ENCODE results near the gene CDC42SE1. TPM values are rescaled to one million over a fixed set of nuclear protein-coding genes. Genes with fewer than 3 reads are reported as not detected.

Gene CDC42SE1
- total and polyA plus RNA-seq, 9 of the 15 experiments (the other 6 are each of a cell fraction or from before 2014, with no cell fraction given) = 78.1 to 189 (median 114) TPM

- BruUV-seq (replicated peaks) = no TSS peak
- FAIRE-seq (peak; percentile 6), ATAC-seq (no peak), DNase-seq (ENCODE audit: extremely low read depth in 1 of 4, low spot score in 3 of 4) (no peak)
- H3K36me3 ChIP-seq (ENCODE audit: control insufficient read depth, insufficient read depth, low read length) = peaks cover 40% of the 10 kb centered on the region
- in situ Hi-C loops (cut with MboI) (no loop called here), intact Hi-C loops (cut with micrococcal nuclease) (no loop called here)
- no peaks in the 10 kb centered on the region for H3K9me3 ChIP-seq (replicated peaks; ENCODE audit: control insufficient read depth, insufficient read depth, low read depth, low read length)
- 8% methylated on average over 2 of the region's 2 CpGs for WGBS (ENCODE audit: insufficient coverage, low coverage, missing lambda C conversion rate)
- no peaks in the 10 kb centered on the region for H3K9me1 ChIP-seq (ENCODE audit: control insufficient read depth, insufficient read depth, low read length)
- peak overlapping the region; percentile 96 for H3K4me2 ChIP-seq (ENCODE audit: insufficient read depth, low read length)
- no peaks in the 10 kb centered on the region for H4K20me1 ChIP-seq (replicated peaks; ENCODE audit: control insufficient read depth, insufficient read depth, low read length)
- ChIA-PET CTCF (ENCODE audit: low intra/inter-chr PET ratio) (no interaction called here), POLR2A (interaction anchor here (0.6 to 1.4 kb wide), 6 partner anchors 8 to 265 kb away, joined by 3 to 4 read pairs (median 3); partner anchors contain the start of gene PI4KB)
- peaks cover 84% of the 10 kb centered on the region for H3K79me2 ChIP-seq (ENCODE audit: control insufficient read depth, insufficient read depth, low read length)
- H3K27me3 ChIP-seq (ENCODE audit: control insufficient read depth in 2 of 2, insufficient read depth in 2 of 2, low read length in 2 of 2) = no peaks in the 10 kb centered on the region
- peaks cover 22 to 24% of the 10 kb centered on the region in 2 experiments for H3K4me1 ChIP-seq (replicated peaks in 1 of 2; ENCODE audit: control insufficient read depth in 2 of 2, insufficient read depth in 2 of 2, low read length in 2 of 2)
- no peak for TF ChIP-seq ZC3H11A (IDR thresholded peaks at IDR 0.05; ENCODE audit: low read depth, low read length)
- no peak for TF ChIP-seq FOXP4 (CRISPR knock-in tag; IDR thresholded peaks at IDR 0.05; ENCODE audit: borderline replicate concordance)
- no peak for TF ChIP-seq ZNF778 (CRISPR knock-in tag; IDR thresholded peaks at IDR 0.05)
- TF ChIP-seq POLR2H (tag; IDR thresholded peaks at IDR 0.05; ENCODE audit: low read depth) = peak; percentile 22; the same call in 1 of the 2 replicates
- no peak for TF ChIP-seq ZNF707 (CRISPR knock-in tag; conservative IDR thresholded peaks at IDR 0.05)
- peak; percentile 47 for TF ChIP-seq RBFOX2 (IDR thresholded peaks at IDR 0.05; ENCODE audit: low read depth, low read length)
- no peak for TF ChIP-seq EGR1 (conservative IDR thresholded peaks at IDR 0.05)
- no peak for TF ChIP-seq ZNF239 (CRISPR knock-in tag; IDR thresholded peaks at IDR 0.05)
- TF ChIP-seq TCF3 (CRISPR knock-in tag; IDR thresholded peaks at IDR 0.05) = no peak
- no peak for TF ChIP-seq POU5F1 (IDR thresholded peaks at IDR 0.05; ENCODE audit: borderline replicate concordance, low read depth, low read length, partially characterized antibody)
- no peak for TF ChIP-seq ZNF75A (CRISPR knock-in tag; IDR thresholded peaks at IDR 0.05)
- no peak for TF ChIP-seq EWSR1 (IDR thresholded peaks at IDR 0.05; ENCODE audit: borderline replicate concordance, low read depth, partially characterized antibody)
- no peak for TF ChIP-seq NFE2 (IDR thresholded peaks at IDR 0.05; ENCODE audit: low read depth)
- TF ChIP-seq, protein P1, sequence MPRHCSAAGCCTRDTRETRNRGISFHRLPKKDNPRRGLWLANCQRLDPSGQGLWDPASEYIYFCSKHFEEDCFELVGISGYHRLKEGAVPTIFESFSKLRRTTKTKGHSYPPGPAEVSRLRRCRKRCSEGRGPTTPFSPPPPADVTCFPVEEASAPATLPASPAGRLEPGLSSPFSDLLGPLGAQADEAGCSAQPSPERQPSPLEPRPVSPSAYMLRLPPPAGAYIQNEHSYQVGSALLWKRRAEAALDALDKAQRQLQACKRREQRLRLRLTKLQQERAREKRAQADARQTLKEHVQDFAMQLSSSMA (CRISPR knock-in tag; IDR thresholded peaks at IDR 0.05) = no peak
- no peak for TF ChIP-seq PATZ1 (CRISPR knock-in tag; IDR thresholded peaks at IDR 0.05; ENCODE audit: borderline replicate concordance)
- no peak for TF ChIP-seq HCFC1 (IDR thresholded peaks at IDR 0.05; ENCODE audit: low read depth, low read length)
- peak overlapping the region; percentile 95 for H3K4me3 ChIP-seq
- peak overlapping the region in 1 of 2 experiments; percentile 92; a peak in 2 of 4 replicates for H3K9ac ChIP-seq (ENCODE audit: insufficient read depth in 1 of 2, low read depth in 2 of 2, low read length in 2 of 2)
- H2AFZ ChIP-seq (ENCODE audit: low read depth, low read length) = no peak overlapping the region
- H3K27ac ChIP-seq (ENCODE audit: extremely low read depth, low read depth, low read length) = peak overlapping the region; percentile 91
These were observed 2.3 kb upstream of the CDC42SE1 start for GRCh38 chr1:151061704-151062103.

Measured in K562 (cell line).